ENCODE data around the gene NLRP4. TPM values are rescaled to one million over a fixed set of nuclear protein-coding genes. Genes with fewer than 3 reads are reported as not detected.

The NLRP4 gene
- total and polyA plus RNA-seq, 9 donors, result 0.37 to 1.5 TPM; not detected in 7

DNA sequence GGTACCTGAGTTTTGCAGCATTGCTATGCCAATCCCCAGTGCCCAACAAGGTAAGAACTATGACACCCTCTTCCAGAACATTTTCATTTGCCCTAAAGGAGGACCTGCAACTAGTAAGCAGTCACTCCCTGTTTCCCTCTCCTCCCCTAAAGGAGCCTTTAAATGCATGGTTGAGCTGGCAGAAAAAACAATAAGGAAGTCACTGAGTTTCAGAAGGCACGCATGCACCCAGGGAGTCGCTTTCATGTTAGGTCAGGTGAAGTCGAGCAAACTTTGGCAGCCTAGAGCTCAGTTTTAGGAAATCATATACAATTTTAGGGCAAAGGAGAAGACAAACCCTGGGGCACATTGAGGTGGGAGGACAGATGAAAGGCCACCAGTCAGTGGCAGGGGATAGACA, 16.3 kb upstream of the NLRP4 start:
- Histone ChIP-seq H3K4me1 (ENCODE audit: insufficient read depth) (no peaks in the 10 kb centered on the region), H3K27ac (no peak overlapping the region), H3K27me3 (no peaks in the 10 kb centered on the region), H3K36me3 (no peaks in the 10 kb centered on the region), H3K4me3 (no peak overlapping the region), H3K9me3 (no peaks in the 10 kb centered on the region)
- WGBS, 3 donors, result 78 to 86% (median 83%) methylated on average over 3 of the region's 3 CpGs
- TF ChIP-seq EP300 (IDR thresholded peaks at IDR 0.05), result no peak
- TF ChIP-seq POLR2A (IDR thresholded peaks at IDR 0.05), result no peak
- TF ChIP-seq, protein P1, sequence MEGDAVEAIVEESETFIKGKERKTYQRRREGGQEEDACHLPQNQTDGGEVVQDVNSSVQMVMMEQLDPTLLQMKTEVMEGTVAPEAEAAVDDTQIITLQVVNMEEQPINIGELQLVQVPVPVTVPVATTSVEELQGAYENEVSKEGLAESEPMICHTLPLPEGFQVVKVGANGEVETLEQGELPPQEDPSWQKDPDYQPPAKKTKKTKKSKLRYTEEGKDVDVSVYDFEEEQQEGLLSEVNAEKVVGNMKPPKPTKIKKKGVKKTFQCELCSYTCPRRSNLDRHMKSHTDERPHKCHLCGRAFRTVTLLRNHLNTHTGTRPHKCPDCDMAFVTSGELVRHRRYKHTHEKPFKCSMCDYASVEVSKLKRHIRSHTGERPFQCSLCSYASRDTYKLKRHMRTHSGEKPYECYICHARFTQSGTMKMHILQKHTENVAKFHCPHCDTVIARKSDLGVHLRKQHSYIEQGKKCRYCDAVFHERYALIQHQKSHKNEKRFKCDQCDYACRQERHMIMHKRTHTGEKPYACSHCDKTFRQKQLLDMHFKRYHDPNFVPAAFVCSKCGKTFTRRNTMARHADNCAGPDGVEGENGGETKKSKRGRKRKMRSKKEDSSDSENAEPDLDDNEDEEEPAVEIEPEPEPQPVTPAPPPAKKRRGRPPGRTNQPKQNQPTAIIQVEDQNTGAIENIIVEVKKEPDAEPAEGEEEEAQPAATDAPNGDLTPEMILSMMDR (IDR thresholded peaks at IDR 0.05), result no peak
- intact Hi-C loops (cut with DNase I), result no loop called here
- no peak for DNase-seq

DNA sequence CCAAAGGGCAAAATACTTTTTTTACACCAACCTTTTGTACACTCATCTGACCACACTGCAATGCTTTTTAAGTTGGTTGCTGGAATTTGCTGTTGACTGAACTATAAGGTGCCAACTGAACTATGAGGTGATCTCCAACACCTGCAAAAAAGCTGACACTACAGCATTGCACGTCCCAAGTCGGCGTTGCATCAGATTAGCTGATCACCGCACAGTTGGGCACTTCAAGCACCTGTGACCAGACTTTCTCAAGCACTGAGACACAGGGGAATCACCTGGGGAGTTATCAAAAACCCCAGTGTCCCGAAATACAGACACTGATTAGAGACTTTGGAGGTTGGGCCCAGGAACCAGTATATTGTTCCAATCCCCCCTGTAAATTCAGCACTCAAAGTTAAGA, 5.7 kb upstream of the NLRP4 start:
- no peak for DNase-seq
- Histone ChIP-seq H3K4me3 (no peak overlapping the region), H3K4me1 (ENCODE audit: insufficient read depth) (no peaks in the 10 kb centered on the region), H3K9me3 (no peaks in the 10 kb centered on the region), H3K27ac (no peak overlapping the region), H3K27me3 (no peaks in the 10 kb centered on the region), H3K36me3 (no peaks in the 10 kb centered on the region)
- intact Hi-C loops (cut with DNase I), result no loop called here
- TF ChIP-seq, protein P1 (IDR thresholded peaks at IDR 0.05), result no peak
- TF ChIP-seq EP300 (IDR thresholded peaks at IDR 0.05), result no peak
- WGBS, 3 donors, result 77 to 86% (median 77%) methylated on average over 5 of the region's 5 CpGs

DNA sequence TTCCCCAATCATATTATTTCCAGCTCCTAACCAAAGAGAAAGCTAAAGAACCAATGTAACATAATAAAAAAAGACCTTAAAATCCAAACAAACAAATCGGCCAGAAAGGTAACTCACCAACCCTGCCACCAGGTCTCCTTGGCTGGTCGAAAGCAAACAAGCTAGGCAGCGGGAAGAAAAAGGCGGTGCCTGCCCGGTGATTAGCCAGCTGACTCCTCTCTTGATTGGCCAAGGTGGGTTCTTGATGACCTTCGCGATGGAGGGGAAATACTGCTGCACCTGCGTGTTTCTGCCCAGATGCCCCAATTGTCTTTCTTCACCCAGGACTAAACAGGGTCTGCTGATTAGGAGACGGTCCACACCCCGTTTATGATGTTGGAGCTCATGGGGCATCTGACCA, 4.5 kb upstream of the NLRP4 start, which contains the start of gene NLRP11:
Gene NLRP11 (minus strand): TSS at position 154 of the 400 bp plus-strand sequence. CDS start 13,825 bp downstream, outside the sequence.
- H3K27me3 ChIP-seq, result no peaks in the 10 kb centered on the region
- DNase-seq, result no peak
- intact Hi-C loops (cut with DNase I), result no loop called here
- no peaks in the 10 kb centered on the region for H3K4me1 ChIP-seq (ENCODE audit: insufficient read depth)
- no peaks in the 10 kb centered on the region for H3K36me3 ChIP-seq
- peaks cover 0 to 5% of the 10 kb centered on the region in 2 donors for H3K9me3 ChIP-seq
- H3K27ac ChIP-seq, result no peak within 1 kb of the TSS
- TF ChIP-seq POLR2A (IDR thresholded peaks at IDR 0.05) (no peak), EP300 (IDR thresholded peaks at IDR 0.05) (no peak)
- TF ChIP-seq, protein P1 (IDR thresholded peaks at IDR 0.05), result no peak
- no peak within 1 kb of the TSS for H3K4me3 ChIP-seq
- 84 to 90% (median 88%) methylated on average over 10 of the region's 10 CpGs for WGBS, 3 donors

DNA sequence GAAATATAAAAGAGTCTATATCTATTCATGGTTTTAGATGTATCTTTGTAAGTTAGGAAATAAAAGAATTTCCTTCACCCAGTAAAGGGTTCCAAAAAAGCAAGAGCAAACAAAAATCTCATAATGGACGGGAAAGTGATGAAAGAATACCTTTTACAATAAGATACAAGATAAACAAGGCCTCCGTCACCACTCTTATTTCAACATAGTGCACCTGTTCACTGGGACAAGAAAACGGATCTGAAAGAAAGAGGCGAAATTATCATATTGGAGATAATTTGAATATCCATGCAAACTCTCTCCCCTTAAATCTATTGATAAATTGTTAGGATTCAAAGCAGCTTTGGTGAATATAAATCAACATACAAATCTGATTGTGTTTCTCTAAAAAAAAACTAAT, 3.7 kb upstream of the NLRP4 start:
- peaks cover 0 to 6% of the 10 kb centered on the region in 2 donors for H3K9me3 ChIP-seq
- 71 to 75% (median 71%) methylated on average over 4 of the region's 4 CpGs for WGBS, 3 donors
- no peaks in the 10 kb centered on the region for H3K36me3 ChIP-seq
- no peak overlapping the region for H3K4me3 ChIP-seq
- H3K4me1 ChIP-seq (ENCODE audit: insufficient read depth), result no peaks in the 10 kb centered on the region
- H3K27ac ChIP-seq, result no peak overlapping the region
- DNase-seq, result no peak
- H3K27me3 ChIP-seq, result no peaks in the 10 kb centered on the region
- intact Hi-C loops (cut with DNase I), result no loop called here
- TF ChIP-seq EP300 (IDR thresholded peaks at IDR 0.05), result no peak
- no peak for TF ChIP-seq POLR2A (IDR thresholded peaks at IDR 0.05)
- TF ChIP-seq, protein P1 (IDR thresholded peaks at IDR 0.05), result no peak

Measured in ovary (tissue), 9 donors.